Measurements from ENCODE around the gene YTHDC2. TPM values are rescaled to one million over a fixed set of nuclear protein-coding genes. Genes with fewer than 3 reads are reported as not detected.
"Not testable (repeated sequence)": the region's sequence is repeated elsewhere in the genome, so short reads cannot be mapped to it uniquely, and the experiment has no call there.

The YTHDC2 gene
- total RNA-seq, 1 donor from 2014 or later, result 34.5 TPM

- no peak for DNase-seq (ENCODE audit: low read depth in 2 of 2)
These were observed 87.9 kb downstream of the YTHDC2 start for GRCh38 chr5:113601423-113601822.

DNA sequence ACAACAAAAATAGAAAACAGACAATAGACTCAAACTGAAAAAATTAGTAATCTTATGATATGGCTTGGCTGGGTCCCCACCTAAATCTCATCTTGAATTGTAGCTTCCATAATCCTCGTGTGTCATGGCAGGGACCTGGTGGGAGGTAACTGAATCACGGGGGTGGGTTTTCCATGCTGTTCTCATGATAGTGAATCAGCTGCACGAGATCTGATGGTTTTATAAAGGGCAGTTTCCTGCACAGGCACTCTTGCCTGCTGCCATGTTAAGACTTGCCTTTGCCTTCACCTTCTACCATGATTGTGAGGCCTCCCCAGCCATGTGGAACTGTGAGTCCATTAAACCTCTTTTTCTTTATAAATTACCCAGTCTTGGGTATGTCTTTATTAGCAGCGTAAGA is 89.8 kb downstream of the YTHDC2 start:
- DNase-seq (ENCODE audit: low read depth in 2 of 2), result not testable (repeated sequence)

DNA sequence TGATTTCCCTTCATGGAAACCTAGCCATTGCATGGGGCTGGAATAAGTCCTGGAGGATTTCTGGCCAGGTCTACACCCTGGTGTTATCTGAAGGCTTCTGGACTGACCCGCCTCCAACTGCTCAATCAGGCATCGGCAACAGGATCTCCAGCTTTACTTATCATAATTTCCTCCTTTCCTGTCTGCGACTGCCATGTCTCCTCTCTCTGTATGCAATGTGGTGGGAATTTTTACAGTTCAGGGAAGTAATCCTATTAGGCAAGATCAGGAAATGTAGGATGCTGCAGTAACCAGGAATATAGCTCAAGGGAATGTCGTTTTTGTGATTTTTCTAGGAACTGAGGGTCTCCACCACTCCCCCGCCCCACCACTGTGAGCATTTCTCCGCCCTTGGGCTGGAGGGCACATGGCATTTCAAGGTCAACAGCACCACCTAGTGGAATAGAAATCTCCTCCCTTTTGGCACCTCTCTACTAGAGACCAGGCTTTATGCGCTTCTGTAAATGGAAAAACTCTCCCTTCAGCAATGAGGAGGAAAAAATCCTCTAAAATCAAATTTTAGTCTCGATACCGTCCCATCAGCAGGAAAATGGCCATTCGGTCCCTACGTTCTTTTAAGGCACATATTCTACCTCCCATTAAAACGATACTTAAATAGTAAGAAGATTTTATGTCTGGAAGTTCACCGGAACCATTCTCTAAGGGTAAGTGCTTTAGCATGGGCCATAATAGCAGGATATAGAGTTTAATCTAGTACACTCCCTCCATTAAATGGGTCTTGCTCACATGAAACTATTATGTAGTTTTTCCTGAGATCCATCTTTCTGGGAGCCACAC is 93.0 kb downstream of the YTHDC2 start:
- peak; percentile 52 to 75 for DNase-seq (ENCODE audit: low read depth in 2 of 2)

DNA sequence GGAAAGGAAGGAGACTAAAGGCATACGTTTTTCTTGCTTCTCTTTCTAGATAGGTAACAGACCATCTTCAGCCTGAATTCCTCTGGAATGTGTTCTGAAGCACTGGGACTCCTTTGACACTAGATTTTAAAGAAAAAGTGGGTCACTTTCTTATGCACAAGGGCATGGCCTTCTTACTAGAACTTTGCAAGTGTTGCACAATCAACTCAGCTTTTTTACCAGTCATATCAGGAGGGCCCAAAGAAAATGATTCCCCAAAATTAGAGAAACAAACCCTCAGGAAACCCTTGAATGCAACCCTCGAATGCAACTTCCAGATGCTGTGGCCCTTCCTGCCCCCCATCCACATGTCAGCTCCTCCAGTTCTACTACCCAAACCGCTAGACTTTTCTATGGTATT is 93.9 kb downstream of the YTHDC2 start:
- no peak for DNase-seq (ENCODE audit: low read depth in 2 of 2)

GRCh38 chr5:113608113-113608596 is 94.7 kb downstream of the YTHDC2 start:
- DNase-seq (ENCODE audit: low read depth in 2 of 2), result peak in 1 of 2 donors; percentile 14

DNA sequence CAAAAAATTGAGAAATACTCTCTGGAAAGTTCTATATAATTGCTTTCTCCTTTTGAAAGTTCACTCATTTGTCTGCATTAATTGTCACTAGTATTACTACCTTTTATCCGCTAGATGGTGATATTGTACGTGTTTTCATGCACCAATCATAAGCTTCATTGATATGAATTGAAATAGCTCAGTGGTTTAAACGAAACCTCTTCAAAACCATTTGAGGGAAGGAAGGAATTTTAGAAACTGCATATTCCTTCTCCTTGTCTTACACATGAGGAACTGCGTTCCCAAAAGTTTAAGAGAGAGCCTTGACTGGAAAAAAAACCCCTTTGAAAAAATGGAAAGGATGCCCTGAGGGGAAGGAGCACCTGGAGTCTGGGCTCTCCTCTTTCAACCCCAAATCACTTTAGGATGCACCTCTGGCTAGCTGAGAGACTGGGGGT is 98.6 kb downstream of the YTHDC2 start:
- peak; percentile 33 to 38 for DNase-seq (ENCODE audit: low read depth in 2 of 2)

GRCh38 chr5:113614191-113614590 is 100.7 kb downstream of the YTHDC2 start:
- no peak for DNase-seq (ENCODE audit: low read depth in 2 of 2)

DNA sequence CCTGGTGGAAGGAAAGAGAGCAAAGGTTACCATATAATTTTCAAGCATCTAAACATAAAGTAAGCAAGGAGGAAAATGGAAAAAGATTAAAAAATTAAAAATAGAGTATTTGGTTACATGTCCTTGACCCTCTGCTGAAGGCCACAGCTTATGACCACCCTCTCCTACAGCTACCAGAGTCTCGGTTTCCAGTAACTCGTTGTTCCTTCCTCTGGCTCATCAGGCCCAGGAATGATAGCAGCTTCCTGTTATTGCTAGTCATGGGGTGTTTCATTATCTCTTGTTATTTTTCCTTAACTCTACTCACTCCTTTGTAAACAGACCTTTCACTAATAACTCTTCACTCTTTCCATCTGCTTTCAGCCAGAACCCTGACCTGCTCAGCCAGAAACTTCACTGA is 102.2 kb downstream of the YTHDC2 start:
- peak; percentile 55 to 65 for DNase-seq (ENCODE audit: low read depth in 2 of 2)

DNA sequence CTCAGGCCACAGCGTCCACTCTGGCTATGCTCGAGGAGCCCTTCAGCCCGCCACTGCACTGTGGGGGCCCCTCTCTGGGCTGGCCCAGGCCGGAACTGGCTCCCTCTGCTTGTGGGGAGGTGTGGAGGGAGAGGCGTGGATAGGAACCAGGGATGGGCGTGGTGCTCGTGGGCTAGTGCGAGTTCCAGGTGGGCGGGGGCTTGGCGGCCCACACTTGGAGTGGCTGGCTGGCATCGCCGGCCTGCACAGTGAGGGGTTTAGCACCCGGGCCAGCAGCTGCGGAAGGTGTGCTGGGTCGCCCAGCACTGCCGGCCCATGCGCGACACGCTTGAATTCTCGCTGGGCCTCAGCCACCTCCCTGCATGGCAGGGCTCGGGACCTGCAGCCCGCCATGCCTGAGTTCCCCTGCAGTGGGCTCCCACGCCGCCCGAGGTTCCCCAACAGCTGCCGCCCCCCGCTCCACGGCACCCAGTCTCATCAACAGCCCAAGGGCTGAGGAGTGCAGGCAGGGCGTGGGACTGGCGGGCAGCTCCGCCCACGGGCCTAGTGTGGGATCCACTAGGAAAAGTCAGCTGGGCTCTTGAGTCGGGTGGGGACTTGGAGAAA is 103.8 kb downstream of the YTHDC2 start:
- DNase-seq (ENCODE audit: low read depth in 2 of 2), result no peak

GRCh38 chr5:113632996-113633395 is 119.5 kb downstream of the YTHDC2 start:
- no peak for DNase-seq (ENCODE audit: low read depth in 2 of 2)

DNA sequence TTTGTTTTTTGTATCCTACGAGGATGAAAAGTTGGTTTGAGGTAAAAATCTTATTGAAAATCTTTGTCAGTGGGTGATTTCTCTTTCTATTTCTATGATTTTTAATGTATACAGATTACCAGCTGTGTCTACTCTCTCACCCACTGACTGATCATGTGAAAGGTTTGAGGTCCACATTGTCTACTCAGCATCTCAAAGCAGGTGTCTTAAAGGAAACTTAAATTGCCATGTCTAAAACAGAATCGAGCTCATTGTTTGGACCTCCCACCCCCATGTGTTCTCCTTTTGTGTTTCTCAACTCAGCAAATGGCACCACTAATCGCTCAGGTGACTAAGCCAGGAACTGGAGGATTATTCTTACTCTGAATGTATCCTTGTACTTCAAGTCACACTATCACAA is 121.5 kb downstream of the YTHDC2 start:
- no peak for DNase-seq (ENCODE audit: low read depth in 2 of 2)

DNA sequence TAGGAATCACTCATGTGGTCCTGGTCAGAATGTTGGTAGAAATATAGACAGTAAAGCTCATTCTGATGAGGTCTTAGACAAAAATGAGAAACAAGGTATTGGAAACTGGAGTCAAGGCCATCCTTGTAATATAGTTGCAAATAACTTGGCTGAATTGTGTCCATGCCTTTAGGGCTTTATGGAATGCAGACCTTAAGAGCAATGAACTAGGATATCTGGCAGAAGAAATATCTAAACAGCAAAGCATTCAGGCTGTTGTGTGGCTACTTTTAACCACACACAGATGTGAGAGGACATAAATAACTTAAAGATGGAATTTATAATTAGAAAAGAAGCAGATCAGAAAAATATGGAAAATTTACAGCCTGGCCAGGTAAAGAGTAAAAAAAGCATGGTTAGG is 128.2 kb downstream of the YTHDC2 start:
- no peak for DNase-seq (ENCODE audit: low read depth in 2 of 2)

Other genes with a start within 250 kb of the YTHDC2 start
- gene TSSK1B, start 78.7 kb upstream of the YTHDC2 start, total RNA-seq, result not detected in 2 replicates
- 10.1 and 19.0 TPM in 2 replicates for gene MCC, start 25.2 kb upstream of the YTHDC2 start, total RNA-seq